ENCODE results near the gene PRKAR1B. TPM values are rescaled to one million over a fixed set of nuclear protein-coding genes. Genes with fewer than 3 reads are reported as not detected.

The PRKAR1B gene
- total and polyA plus RNA-seq, 7 donors, result 9.5 to 26.6 (median 11.4) TPM

DNA sequence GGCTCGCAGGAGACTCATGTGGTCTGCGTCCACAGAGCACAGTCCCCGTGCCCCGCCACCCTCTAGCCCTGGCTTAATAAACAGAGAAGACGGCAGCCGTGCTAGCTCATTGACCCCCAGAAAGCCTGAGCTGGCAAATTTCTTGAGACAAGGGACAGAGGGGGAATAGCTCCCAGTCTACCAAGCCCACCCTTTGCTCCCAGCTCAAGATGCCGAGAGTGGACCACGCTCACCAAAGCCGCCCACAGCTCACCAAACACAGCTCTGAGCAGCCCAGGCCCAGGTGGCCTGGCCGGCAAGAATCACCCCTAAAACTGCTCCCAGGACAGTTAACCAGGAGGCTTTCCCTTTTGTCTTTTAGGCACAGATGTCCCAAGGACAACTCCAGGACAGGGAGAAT, 212.8 kb downstream of the PRKAR1B start:
- Histone ChIP-seq H3K27me3 (no peaks in the 10 kb centered on the region), H3K36me3 (peaks cover 3 to 29% (median 9%) of the 10 kb centered on the region in 4 donors), H3K27ac (peak overlapping the region; percentile 89 to 96 (median 93)), H3K4me1 (peaks cover 0 to 60% (median 49%) of the 10 kb centered on the region in 4 donors), H3K9me3 (no peaks in the 10 kb centered on the region), H3K4me3 (no peak overlapping the region)
- intact Hi-C loops (cut with DNase I), result loop anchor here (10.0 kb wide), 2 partner anchors 361 to 1021 kb away; partner anchors contain the start of genes GET4 and MAFK
- TF ChIP-seq POLR2AphosphoS5 (IDR thresholded peaks at IDR 0.05) (no peak), POLR2A (IDR thresholded peaks at IDR 0.05) (no peak), EP300 (IDR thresholded peaks at IDR 0.05) (no peak)
- TF ChIP-seq, protein P1, sequence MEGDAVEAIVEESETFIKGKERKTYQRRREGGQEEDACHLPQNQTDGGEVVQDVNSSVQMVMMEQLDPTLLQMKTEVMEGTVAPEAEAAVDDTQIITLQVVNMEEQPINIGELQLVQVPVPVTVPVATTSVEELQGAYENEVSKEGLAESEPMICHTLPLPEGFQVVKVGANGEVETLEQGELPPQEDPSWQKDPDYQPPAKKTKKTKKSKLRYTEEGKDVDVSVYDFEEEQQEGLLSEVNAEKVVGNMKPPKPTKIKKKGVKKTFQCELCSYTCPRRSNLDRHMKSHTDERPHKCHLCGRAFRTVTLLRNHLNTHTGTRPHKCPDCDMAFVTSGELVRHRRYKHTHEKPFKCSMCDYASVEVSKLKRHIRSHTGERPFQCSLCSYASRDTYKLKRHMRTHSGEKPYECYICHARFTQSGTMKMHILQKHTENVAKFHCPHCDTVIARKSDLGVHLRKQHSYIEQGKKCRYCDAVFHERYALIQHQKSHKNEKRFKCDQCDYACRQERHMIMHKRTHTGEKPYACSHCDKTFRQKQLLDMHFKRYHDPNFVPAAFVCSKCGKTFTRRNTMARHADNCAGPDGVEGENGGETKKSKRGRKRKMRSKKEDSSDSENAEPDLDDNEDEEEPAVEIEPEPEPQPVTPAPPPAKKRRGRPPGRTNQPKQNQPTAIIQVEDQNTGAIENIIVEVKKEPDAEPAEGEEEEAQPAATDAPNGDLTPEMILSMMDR (IDR thresholded peaks at IDR 0.05), result no peak
- no peak for DNase-seq
- 85 to 87% methylated on average over 10 of the region's 10 CpGs for WGBS, 2 donors

DNA sequence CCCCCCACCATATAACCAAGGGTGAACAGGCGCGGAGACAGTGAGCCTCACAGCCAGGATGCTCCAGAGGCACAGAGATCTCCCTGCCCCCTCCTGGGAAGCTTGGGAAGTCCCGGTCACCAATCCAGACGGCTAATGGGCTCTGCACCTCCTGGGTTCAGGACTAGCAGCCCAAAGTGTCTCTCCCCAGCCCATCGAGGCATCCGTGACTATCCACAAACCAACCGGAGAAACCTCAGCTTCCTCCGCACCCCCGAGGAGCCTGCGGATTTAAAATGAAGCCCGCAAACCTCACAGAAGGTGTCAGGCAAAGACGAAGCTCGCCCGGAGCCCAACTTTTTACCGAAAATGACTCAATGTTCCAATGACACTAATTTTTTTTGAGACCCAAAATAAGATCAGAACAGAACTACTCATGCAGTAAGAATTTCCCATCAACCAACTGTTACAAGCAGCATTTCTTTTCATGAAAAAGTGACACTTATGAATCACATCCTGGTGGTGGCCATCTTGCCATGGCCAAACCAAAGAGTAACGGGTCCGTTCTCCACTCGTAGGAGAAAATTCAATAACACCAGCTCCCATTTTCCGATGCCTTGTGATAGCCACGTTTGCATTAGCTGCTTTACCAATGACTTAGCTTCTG, 213.4 kb downstream of the PRKAR1B start:
- Histone ChIP-seq H3K4me3 (no peak overlapping the region), H3K27me3 (no peaks in the 10 kb centered on the region), H3K36me3 (peaks cover 8 to 35% (median 15%) of the 10 kb centered on the region in 4 donors), H3K4me1 (peaks cover 0 to 57% (median 48%) of the 10 kb centered on the region in 4 donors), H3K9me3 (no peaks in the 10 kb centered on the region), H3K27ac (peak overlapping the region; percentile 89 to 96 (median 93))
- DNase-seq, result no peak
- 62 to 82% methylated on average over 20 of the region's 20 CpGs for WGBS, 2 donors
- intact Hi-C loops (cut with DNase I), result loop anchor here (10.0 kb wide), 2 partner anchors 361 to 1021 kb away; partner anchors contain the start of genes GET4 and MAFK
- TF ChIP-seq POLR2AphosphoS5 (IDR thresholded peaks at IDR 0.05) (peak in 2 of 4 donors; percentile 12 to 44), POLR2A (IDR thresholded peaks at IDR 0.05) (no peak)

DNA sequence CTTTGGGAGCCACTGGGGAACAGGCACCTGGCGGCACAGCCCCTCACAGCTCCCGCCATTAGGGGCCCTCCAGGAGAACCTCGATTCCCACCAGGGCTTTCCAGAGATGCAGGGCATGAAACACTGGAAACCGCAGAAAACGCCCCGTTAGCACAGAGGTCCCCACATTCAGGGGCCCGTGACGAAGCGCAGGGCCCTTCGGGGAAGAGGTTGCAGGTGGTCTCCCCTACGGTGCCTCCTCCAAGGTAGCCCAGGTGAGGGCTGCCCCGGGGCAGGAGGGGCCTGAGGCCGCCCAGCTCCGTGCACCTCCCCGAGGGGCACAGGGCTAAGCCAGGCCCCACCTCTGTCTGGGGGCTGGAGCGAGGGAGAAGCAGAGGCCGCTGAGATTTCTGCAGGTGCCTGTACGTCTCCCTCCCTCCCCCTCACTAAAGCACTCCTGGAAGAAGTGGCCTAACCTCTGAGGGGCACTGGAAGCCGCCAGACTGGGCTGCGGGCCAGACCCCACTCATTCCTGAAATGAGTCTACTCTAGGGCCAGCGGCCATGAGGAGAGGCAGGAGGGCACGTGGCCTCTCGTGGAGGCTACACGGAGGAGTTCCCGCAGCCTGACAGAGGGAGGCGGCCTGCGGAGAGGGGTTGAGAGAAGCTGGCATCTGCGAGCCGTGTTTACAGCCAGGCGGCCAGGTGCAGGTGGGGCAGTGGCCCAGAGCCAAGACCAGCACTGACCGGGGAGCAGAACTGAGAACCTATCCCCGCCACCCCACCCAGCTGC, 214.4 kb downstream of the PRKAR1B start:
- TF ChIP-seq, protein P1 (IDR thresholded peaks at IDR 0.05), result no peak
- TF ChIP-seq EP300 (IDR thresholded peaks at IDR 0.05) (no peak), POLR2AphosphoS5 (IDR thresholded peaks at IDR 0.05) (no peak), POLR2A (IDR thresholded peaks at IDR 0.05) (no peak)
- peaks cover 8 to 44% (median 16%) of the 10 kb centered on the region in 4 donors for H3K36me3 ChIP-seq
- H3K27me3 ChIP-seq, result no peaks in the 10 kb centered on the region
- peak overlapping the region; percentile 54 to 96 (median 93) for H3K27ac ChIP-seq
- H3K4me3 ChIP-seq, result no peak overlapping the region
- peaks cover 0 to 49% (median 45%) of the 10 kb centered on the region in 4 donors for H3K4me1 ChIP-seq
- WGBS, 2 donors, result 39 to 76% methylated on average over 32 of the region's 32 CpGs
- intact Hi-C loops (cut with DNase I), result loop anchor here (10.0 kb wide), 2 partner anchors 362 to 1022 kb away; partner anchors contain the start of genes GET4 and MAFK
- no peak for DNase-seq
- H3K9me3 ChIP-seq, result no peaks in the 10 kb centered on the region

DNA sequence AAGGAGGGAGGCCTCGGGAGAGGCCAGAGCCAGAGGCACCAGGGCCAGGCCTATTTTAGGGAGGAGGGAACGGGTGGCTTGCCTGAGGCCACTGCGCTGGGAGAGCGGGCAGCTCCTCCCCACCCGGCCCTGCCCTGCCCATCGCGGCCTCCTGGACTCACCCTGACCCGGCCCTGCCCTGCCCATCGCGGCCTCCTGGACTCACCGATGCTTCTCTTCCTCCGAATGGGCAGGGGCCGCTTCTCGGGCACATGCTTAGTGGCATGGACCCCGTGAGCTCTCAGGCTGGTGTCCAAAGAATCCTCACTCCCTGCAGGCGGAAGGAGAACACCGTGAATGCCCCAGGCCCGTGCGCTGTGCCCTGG, 215.0 kb downstream of the PRKAR1B start:
- Histone ChIP-seq H3K27me3 (no peaks in the 10 kb centered on the region), H3K27ac (peak overlapping the region; percentile 54 to 96 (median 93)), H3K36me3 (peaks cover 8 to 47% (median 16%) of the 10 kb centered on the region in 4 donors), H3K4me3 (no peak overlapping the region), H3K4me1 (peaks cover 0 to 49% (median 45%) of the 10 kb centered on the region in 4 donors), H3K9me3 (no peaks in the 10 kb centered on the region)
- intact Hi-C loops (cut with DNase I), result loop anchor here (10.0 kb wide), 2 partner anchors 363 to 1023 kb away; partner anchors contain the start of genes GET4 and MAFK
- WGBS, 2 donors, result 30 to 82% methylated on average over 19 of the region's 19 CpGs
- TF ChIP-seq EP300 (IDR thresholded peaks at IDR 0.05) (no peak), POLR2A (IDR thresholded peaks at IDR 0.05) (no peak), POLR2AphosphoS5 (IDR thresholded peaks at IDR 0.05) (no peak)
- TF ChIP-seq, protein P1 (IDR thresholded peaks at IDR 0.05), result no peak
- DNase-seq, result no peak

Data from sigmoid colon (tissue), 7 donors.